Ectodermal cell (in vitro differentiated cells): ENCODE results near the gene USH1G.
A peak's percentile ranks its signal among the peaks of the same experiment; 100 is the strongest.

Experiments
- H3K27ac ChIP-seq: 2 replicates; pipeline ENCODE4 v1.7.0; 2013; ENCODE audit warnings: mild to moderate bottlenecking, low read depth, low read length; ENCODE audit not compliant: insufficient read depth, poor library complexity, severe bottlenecking
- H3K27me3 ChIP-seq: 2 replicates; pipeline ENCODE4 v1.7.0; 2013; ENCODE audit warnings: mild to moderate bottlenecking, low read length; ENCODE audit not compliant: insufficient read depth, control insufficient read depth, poor library complexity, severe bottlenecking
- H3K36me3 ChIP-seq: one replicate; pipeline ENCODE4 v1.7.0; 2013; ENCODE audit warnings: low read length; ENCODE audit not compliant: control insufficient read depth, insufficient read depth
- H3K4me1 ChIP-seq: one replicate; pipeline ENCODE4 v1.7.0; 2013; ENCODE audit warnings: low read length; ENCODE audit not compliant: control insufficient read depth, insufficient read depth
- H3K4me3 ChIP-seq: 2 replicates; pipeline ENCODE4 v1.7.0; 2013; ENCODE audit warnings: low read depth, low read length, control low read depth; ENCODE audit not compliant: insufficient read depth
- H3K9me3 ChIP-seq: 2 replicates; pipeline ENCODE4 v1.7.0; 2013; ENCODE audit warnings: mild to moderate bottlenecking, low read length, moderate library complexity; ENCODE audit not compliant: control insufficient read depth
- WGBS, 2 experiments: methylation state at CpG; one replicate each; pipeline ENCODE4 v1.1.7; 2013; ENCODE audit warnings: missing lambda C conversion rate in 2 of 2; 5-methylcytosine and 5-hydroxymethylcytosine counted together

Gene USH1G

DNA sequence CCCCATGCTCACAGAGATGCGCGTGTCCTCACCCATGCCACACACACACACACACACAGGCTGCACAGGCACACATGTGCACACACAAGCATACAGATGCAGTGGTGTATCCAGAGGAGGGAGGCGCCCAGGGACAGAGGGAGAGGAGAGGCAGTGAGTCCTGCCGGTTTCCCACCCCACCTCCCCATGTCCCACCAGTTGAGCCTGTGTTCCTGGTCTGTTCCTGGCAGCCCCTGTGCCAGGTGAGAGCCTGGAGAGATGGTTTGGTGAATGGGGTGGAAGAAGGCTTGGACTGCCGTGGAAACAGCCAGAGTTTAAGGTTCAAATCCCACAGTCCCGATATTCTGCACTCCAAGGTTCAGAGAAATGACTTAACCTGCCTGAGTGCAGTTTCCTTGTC, 19.4 kb downstream of the USH1G start:
- Histone ChIP-seq H3K27me3 (peaks cover 3% of the 10 kb centered on the region), H3K27ac (no peak overlapping the region), H3K4me1 (no peaks in the 10 kb centered on the region), H3K9me3 (no peaks in the 10 kb centered on the region), H3K4me3 (no peak overlapping the region), H3K36me3 (no peaks in the 10 kb centered on the region)
- WGBS, 2 experiments = 87 to 91% methylated on average over 6 of the region's 6 CpGs

DNA sequence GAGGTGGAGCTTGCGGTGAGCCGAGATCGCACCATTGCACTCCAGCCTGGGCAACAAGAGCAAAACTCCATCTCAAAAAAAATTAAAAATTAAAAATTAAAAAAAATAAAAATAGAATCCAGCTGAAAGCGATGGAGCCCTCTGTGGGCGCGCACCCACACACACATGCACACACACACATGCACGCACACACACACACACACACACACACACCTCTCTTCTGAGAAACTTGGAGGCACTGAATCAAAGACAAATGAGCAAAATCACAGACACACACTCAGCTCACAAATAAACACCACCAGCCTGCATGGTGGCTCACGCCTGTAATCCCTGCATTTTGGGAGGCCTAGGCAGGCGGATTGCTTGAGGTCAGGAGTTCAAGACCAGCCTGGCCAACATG, 20.0 kb downstream of the USH1G start:
- peaks cover 3% of the 10 kb centered on the region for H3K27me3 ChIP-seq
- H3K4me1 ChIP-seq = no peaks in the 10 kb centered on the region
- H3K4me3 ChIP-seq = no peak overlapping the region
- H3K9me3 ChIP-seq = no peaks in the 10 kb centered on the region
- no peak overlapping the region for H3K27ac ChIP-seq
- WGBS, 2 experiments = 87 to 90% methylated on average over 9 of the region's 9 CpGs
- H3K36me3 ChIP-seq = no peaks in the 10 kb centered on the region

DNA sequence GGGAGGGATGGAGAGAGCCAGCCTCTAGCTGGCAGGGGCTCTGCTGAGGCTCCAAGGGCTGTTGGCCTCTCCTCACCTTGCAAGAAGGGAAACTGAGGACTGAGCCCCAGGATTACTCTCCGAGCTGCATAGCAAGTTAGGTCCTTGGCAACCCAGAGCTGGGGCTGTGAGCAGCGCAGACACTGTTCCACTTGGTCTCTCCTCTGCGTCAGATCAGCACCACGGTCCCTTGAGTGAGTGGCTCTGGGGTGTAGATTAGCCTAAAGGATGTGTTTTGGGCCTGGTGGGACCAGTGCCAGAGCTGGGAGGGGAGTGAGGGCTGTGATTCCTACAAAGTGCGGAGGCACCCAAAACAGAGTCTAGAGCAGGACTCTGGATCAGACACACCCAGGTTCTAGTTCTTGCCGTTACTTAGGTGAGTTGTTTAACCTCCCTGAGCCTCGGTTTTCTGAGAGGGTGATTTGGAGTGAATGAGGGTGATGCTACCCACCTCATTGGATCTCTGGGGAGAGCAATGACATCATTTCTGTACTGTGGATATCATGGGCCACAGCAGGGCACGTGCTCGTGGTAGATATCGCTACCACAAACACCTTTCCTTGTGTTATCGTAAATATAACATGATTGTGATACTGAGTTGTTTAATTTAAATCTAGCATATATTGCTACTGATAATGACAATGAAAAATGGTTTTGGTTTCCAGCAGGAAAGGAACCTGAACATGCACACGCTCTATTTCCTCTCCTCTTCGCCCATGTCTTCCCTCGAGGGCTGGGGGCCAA, 21.5 kb downstream of the USH1G start:
- Histone ChIP-seq H3K4me3 (no peak overlapping the region), H3K9me3 (no peaks in the 10 kb centered on the region)
- WGBS, 2 experiments = 88 to 89% methylated on average over 14 of the region's 14 CpGs

DNA sequence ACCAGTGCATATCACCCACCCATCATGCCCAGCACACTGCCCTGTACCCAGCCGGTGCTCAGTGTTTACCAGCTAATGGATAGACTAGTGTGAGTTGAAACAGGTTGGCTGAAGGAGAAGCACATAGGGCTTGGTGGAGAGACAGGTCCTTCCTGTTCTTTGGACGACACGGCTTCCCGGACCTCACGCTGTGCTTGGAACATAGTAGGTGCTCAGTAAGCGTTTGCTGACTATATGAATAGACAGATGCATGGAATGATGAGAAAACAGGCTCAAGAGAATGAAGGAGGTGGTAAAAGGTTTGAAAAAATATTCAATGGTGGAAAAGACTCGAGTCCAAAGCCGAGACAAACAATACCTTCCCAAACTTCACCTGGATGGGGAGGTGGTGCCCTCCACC, 22.8 kb downstream of the USH1G start:
- Histone ChIP-seq H3K27me3 (peaks cover 26% of the 10 kb centered on the region), H3K27ac (no peak overlapping the region), H3K9me3 (no peaks in the 10 kb centered on the region), H3K36me3 (no peaks in the 10 kb centered on the region), H3K4me1 (no peaks in the 10 kb centered on the region), H3K4me3 (no peak overlapping the region)
- WGBS, 2 experiments = 91 to 93% methylated on average over 8 of the region's 8 CpGs

More for the DNA sequence above, 21.5 kb downstream of the USH1G start:
- Histone ChIP-seq H3K27ac (no peak overlapping the region), H3K36me3 (no peaks in the 10 kb centered on the region), H3K27me3 (peaks cover 12% of the 10 kb centered on the region), H3K4me1 (no peaks in the 10 kb centered on the region)

DNA sequence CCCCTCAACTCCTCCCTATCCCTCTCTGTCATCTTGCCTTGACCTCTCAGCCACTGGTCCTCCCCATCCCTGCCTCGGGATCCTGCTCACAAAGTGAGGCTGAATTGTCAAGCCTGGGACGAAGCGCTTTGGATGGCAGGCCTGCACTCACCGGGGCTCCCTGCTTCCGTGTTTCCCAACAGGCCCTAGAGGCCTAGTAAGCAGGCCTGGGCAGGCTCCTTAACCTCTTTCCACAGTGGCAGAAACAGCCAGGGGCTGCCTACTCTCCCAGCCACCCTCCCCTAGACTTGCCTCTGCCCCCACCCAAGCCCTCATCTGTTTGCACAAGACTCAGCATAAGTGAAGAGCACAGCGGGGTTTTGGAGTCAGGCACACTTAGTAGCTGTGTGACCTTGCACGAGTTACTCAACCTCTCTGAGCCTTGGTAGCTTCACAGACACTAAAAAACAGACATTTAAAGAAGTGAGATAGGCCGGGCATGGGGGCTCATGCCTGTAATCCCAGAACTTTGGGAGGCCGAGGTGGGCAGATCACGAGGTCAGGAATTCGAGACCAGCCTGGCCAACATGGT, 24.6 kb downstream of the USH1G start:
- Histone ChIP-seq H3K27ac (no peak overlapping the region), H3K4me3 (no peak overlapping the region), H3K9me3 (no peaks in the 10 kb centered on the region), H3K36me3 (no peaks in the 10 kb centered on the region), H3K4me1 (peaks cover 8% of the 10 kb centered on the region), H3K27me3 (peaks cover 43% of the 10 kb centered on the region)
- WGBS, 2 experiments = 86% methylated on average over 11 of the region's 11 CpGs

DNA sequence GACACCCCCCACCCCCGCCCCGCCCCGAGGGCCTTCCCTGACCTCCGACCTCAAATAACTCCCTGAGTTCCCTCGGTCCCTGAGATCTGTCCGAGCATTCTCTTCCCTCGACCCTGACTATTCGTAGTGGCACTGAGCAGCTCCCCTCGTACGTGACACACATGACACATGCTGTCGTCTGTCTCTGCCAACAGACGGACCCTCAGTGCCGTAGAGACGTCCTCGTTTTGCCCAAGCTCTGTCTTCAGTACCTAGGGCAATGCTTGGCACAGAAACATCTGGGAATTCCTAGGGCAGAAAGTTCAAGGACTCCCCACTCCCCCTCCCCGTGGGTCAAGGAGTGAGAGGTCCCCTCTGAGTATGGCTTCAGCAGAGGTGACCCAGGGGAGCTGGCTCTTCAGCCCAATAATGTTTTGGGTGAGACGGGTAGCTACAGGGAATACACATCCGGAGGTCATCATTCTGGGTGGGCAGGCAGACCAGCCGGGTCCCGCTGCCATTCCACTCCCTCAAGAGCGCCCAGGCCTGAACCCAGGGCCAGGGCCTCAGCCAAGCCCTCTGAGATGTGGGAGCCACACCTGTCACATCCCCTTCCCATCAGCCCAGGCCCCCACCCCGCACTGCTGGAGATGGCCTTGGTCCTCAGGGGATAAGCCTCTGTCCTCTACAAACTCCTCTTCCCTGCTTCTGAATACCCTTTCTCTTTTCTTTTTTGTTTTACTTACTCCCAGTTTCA, 29.0 kb downstream of the USH1G start:
- Histone ChIP-seq H3K9me3 (no peaks in the 10 kb centered on the region), H3K36me3 (no peaks in the 10 kb centered on the region), H3K4me3 (peak overlapping the region; percentile 27), H3K4me1 (peaks cover 9% of the 10 kb centered on the region), H3K27ac (no peak overlapping the region), H3K27me3 (peaks cover 69% of the 10 kb centered on the region)
- WGBS, 2 experiments = 41 to 42% methylated on average over 22 of the region's 22 CpGs

DNA sequence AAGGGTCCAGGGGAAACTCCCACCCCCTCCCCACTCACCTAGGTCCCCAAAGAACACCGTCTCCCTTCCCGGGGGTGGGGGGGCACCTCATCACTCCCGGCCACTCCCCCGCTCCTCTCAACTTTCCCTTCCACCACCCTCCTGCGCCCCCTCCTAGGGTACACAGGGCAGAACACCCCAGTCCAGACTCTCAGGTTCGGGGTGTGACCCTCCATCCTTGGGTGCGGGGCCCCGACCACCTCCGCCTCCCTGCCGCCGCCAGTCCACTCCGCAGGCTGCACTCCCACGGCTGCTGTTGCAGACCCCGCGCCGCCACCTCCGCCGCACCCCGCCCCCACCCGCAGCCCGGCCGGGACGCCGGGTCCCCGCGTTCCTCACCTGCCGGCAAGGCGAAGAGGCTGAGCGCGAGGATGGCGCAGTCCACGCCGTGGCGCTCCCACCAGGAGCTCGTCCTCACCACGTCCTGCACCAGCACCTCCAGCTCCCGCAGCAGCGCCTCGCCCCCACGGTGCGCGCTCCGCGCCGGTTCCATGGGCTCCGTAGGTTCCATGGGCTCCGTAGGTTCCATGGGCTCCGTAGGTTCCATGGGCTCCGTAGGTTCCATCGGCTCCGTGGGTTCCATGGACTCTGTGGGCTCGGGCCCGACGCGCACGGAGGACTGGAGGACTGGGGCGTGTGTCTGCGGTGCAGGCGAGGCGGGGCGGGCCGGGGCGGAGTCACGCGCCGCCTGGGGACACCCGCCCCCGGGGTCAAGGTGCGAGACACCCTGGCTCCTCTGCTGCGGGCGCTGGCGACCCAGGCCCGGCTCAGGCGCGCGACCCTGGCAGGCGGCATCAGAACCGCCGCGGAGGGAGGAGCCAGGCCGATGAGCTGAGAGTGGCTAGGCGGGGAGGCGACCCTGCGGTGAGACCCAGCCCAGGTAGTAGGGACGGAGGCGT, 29.8 kb downstream of the USH1G start, which contains the start of gene FADS6:
TSS of gene FADS6 (minus strand) at position 660 of the 938 bp plus-strand sequence. CDS start at position 622, 38 bp downstream.
- Histone ChIP-seq H3K4me3 (peak within 1 kb of the TSS; percentile 27), H3K27ac (no peak within 1 kb of the TSS), H3K4me1 (peaks cover 9% of the 10 kb centered on the region), H3K27me3 (peaks cover 69% of the 10 kb centered on the region), H3K9me3 (no peaks in the 10 kb centered on the region), H3K36me3 (no peaks in the 10 kb centered on the region)
- WGBS, 2 experiments = 7% methylated on average over 86 of the region's 86 CpGs

DNA sequence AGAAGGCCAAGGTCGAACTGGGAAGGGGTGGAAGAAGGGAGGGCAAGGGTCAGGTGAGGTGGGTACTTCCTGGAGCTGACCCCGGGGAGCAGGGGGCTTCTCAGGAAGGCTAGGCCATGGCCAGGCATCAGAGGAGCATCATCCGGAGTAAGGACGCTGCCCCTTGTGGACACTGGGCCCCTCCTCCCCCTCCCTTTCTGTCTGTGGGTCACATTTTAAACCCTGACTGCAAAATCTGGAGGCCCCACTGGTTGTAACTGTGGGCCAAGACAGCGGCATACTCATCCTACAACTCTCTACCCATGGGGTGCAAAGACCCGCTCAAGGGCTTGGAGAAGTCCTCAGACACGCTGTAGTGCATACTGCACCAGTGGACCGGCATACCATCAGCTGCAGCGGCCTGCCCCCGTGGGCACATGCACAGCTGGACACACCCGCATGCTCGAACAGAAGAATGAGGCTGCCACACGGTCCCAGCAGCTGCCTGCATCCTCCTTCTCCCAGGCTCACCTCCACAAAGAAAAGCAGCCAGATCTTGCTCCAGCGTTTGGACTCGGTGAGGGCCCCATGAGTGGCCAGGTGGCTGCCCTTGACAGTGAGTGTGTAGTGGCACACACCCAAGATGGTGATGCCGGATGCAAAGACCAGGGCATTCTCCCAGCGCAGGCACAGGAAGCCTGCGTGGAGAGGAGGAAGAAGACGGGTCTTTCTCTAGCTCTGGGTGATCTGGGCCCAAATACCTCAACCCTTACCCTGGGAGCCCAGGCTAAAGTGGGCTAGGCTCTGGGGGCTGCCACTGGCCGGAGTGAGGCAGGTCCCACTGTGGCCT, 30.8 kb downstream of the USH1G start:
- Histone ChIP-seq H3K9me3 (no peaks in the 10 kb centered on the region), H3K27me3 (peaks cover 66% of the 10 kb centered on the region), H3K4me1 (peaks cover 9% of the 10 kb centered on the region), H3K27ac (no peak overlapping the region), H3K36me3 (no peaks in the 10 kb centered on the region), H3K4me3 (no peak overlapping the region)
- WGBS, 2 experiments = 84 to 86% methylated on average over 20 of the region's 20 CpGs

DNA sequence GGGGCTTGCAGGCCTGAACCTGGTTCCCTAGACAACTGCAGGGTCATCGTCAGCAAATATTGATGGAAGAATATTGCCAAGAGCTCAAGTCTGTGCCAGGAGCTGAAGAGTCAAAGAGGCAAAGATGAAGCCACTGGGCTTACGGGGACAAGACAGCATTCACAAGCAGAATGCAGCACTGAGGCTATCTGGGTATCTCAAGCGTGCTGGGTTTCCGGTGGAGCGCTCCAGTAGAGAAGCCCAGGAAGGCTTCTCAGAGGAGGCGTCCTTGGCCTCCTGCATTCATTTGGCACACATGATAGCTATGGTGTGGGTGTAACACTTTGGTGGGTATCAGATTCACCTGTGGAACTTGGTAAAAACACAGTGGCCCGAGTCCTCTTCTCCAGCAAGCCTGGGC, 32.5 kb downstream of the USH1G start:
- Histone ChIP-seq H3K27ac (no peak overlapping the region), H3K9me3 (no peaks in the 10 kb centered on the region), H3K4me3 (no peak overlapping the region), H3K36me3 (no peaks in the 10 kb centered on the region), H3K27me3 (peaks cover 49% of the 10 kb centered on the region), H3K4me1 (peaks cover 9% of the 10 kb centered on the region)
- WGBS, 2 experiments = 93 to 94% methylated on average over 7 of the region's 7 CpGs
